HepG2 (cell line): Measurements from ENCODE around the gene LTB4R2. TPM values are rescaled to one million over a fixed set of nuclear protein-coding genes. Genes with fewer than 3 reads are reported as not detected.

Source experiments
- ARHGAP35 ChIP-seq: sonication (generic); formaldehyde crosslinking; IDR thresholded peaks from 2 replicates; pipeline ENCODE4 v1.9.0; 2022; ENCODE audit warnings: mild to moderate bottlenecking, inconsistent platforms, moderate library complexity, missing genetic modification reagents, borderline replicate concordance
- ASH2L ChIP-seq: fragments of 300-600, 200-600 bp; sonication (generic); IDR thresholded peaks from 2 replicates; pipeline ENCODE4 v1.7.0; 2017; ENCODE audit warnings: low read depth, mild to moderate bottlenecking, moderate library complexity, mixed read lengths, low read length; ENCODE audit not compliant: insufficient read length
- ATM ChIP-seq: fragments of 450-650 bp; IDR thresholded peaks from 2 replicates; pipeline ENCODE4 v1.7.1; 2017; ENCODE audit warnings: mild to moderate bottlenecking, borderline replicate concordance
- ELK4 ChIP-seq: sonication (generic); formaldehyde crosslinking; IDR thresholded peaks from 2 replicates; pipeline ENCODE4 v1.9.0; 2021; ENCODE audit warnings: missing genetic modification reagents, borderline replicate concordance
- GTF2F1 ChIP-seq: fragments of 150-350 bp; IDR thresholded peaks from 2 replicates; pipeline ENCODE4 v1.6.1; 2014; ENCODE audit warnings: low read length
- IKZF1 ChIP-seq: fragments of 450-650 bp; IDR thresholded peaks from 2 replicates; pipeline ENCODE4 v1.7.1; 2016
- JDP2 ChIP-seq: sonication (generic); formaldehyde crosslinking; IDR thresholded peaks from 2 replicates; pipeline ENCODE4 v1.8.1; 2022; ENCODE audit warnings: missing genetic modification reagents, borderline replicate concordance
- SMC3 ChIP-seq: IDR thresholded peaks from 2 replicates; pipeline ENCODE4 v1.6.1; 2011; ENCODE audit warnings: low read length, improper control_type of control experiment
- SNAI1 ChIP-seq: sonication (generic); formaldehyde crosslinking; IDR thresholded peaks from 2 replicates; pipeline ENCODE4 v1.5.0; 2020; ENCODE audit warnings: mild to moderate bottlenecking, missing genetic modification reagents, borderline replicate concordance
- SNRNP70 ChIP-seq: fragments of 200-400 bp; formaldehyde crosslinking; IDR thresholded peaks from 2 replicates; pipeline ENCODE4 v1.6.1; 2017; ENCODE audit warnings: mild to moderate bottlenecking, low read depth, low read length, moderate library complexity
- SOX6 ChIP-seq, 2 experiments: fragments of 450-650 bp in 1 of 2; sonication (generic) in 1 of 2; formaldehyde crosslinking in 1 of 2; IDR thresholded peaks; 2 replicates each; pipeline versions ENCODE4 v1.4.0 to v1.6.1; 2017 to 2020; ENCODE audit warnings: antibody characterized with exemption in 1 of 2, mild to moderate bottlenecking in 1 of 2, missing genetic modification reagents in 1 of 2
- ZBTB14 ChIP-seq: sonication (generic); formaldehyde crosslinking; IDR thresholded peaks from 2 replicates; pipeline ENCODE4 v1.4.0; 2020; ENCODE audit warnings: missing genetic modification reagents
- ZFP82 ChIP-seq: sonication (generic); formaldehyde crosslinking; IDR thresholded peaks from 2 replicates; pipeline ENCODE4 v1.5.1; 2020; ENCODE audit warnings: mild to moderate bottlenecking, missing genetic modification reagents, borderline replicate concordance
- ZNF263 ChIP-seq: sonication (generic); formaldehyde crosslinking; IDR thresholded peaks from 2 replicates; pipeline ENCODE4 v1.4.0; 2020; ENCODE audit warnings: missing genetic modification reagents
- ZNF382 ChIP-seq: sonication (generic); formaldehyde crosslinking; IDR thresholded peaks from 2 replicates; pipeline ENCODE4 v1.5.0; 2020; ENCODE audit warnings: missing genetic modification reagents, mild to moderate bottlenecking, borderline replicate concordance
- ZNF768 ChIP-seq: sonication (generic); formaldehyde crosslinking; IDR thresholded peaks from 2 replicates; pipeline ENCODE4 v1.4.0; 2020; ENCODE audit warnings: missing genetic modification reagents
- ZNF777 ChIP-seq: sonication (generic); formaldehyde crosslinking; IDR thresholded peaks from 2 replicates; pipeline ENCODE4 v1.4.0; 2020; ENCODE audit warnings: missing genetic modification reagents
- ZNF781 ChIP-seq: sonication (generic); formaldehyde crosslinking; IDR thresholded peaks from 2 replicates; pipeline ENCODE4 v1.5.1; 2020; ENCODE audit warnings: borderline replicate concordance, mild to moderate bottlenecking, missing genetic modification reagents; ENCODE audit errors: not compliant biosample characterization
- polyA plus RNA-seq, 8 experiments: library from polyadenylated mRNA; depleted of rRNA in 3 of 8; stranded (reverse) in 7 of 8; unstranded in 1 of 8; fragments of >200 nt; fragmentation: Illumina TruSeq in 4 of 8; extraction: Trizol in 4 of 8; gene quantifications; 2 replicates each; pipeline versions ENCODE4 v1.2.1 to v1.2.3, GENCODE V29; 2011 to 2016; ENCODE audit warnings: low read depth in 4 of 8, missing spikeins in 1 of 8, mixed read lengths in 1 of 8; ENCODE audit not compliant: insufficient read depth in 1 of 8
- total RNA-seq, 5 experiments: library from RNA; depleted of rRNA; stranded (reverse); fragments of >200 nt; fragmentation: Illumina TruSeq; extraction: Trizol; gene quantifications; 2 replicates each; pipeline ENCODE4 v1.2.3, GENCODE V29; 2016; ENCODE audit warnings: low read depth in 1 of 5
- TF ChIP-seq, protein P1 (sequence below): sonication (generic); formaldehyde crosslinking; IDR thresholded peaks from 2 replicates; pipeline ENCODE4 v1.5.0; 2020; ENCODE audit warnings: missing genetic modification reagents
- TF ChIP-seq, protein P2 (sequence below): sonication (generic); formaldehyde crosslinking; IDR thresholded peaks from 2 replicates; pipeline ENCODE4 v1.5.1; 2020; ENCODE audit warnings: mild to moderate bottlenecking, missing genetic modification reagents, moderate library complexity

LTB4R2 gene
- total and polyA plus RNA-seq, 2 of the 13 experiments (the other 11 are each of a cell fraction or from before 2014, with no cell fraction given), result 3.9 to 6.9 TPM

DNA sequence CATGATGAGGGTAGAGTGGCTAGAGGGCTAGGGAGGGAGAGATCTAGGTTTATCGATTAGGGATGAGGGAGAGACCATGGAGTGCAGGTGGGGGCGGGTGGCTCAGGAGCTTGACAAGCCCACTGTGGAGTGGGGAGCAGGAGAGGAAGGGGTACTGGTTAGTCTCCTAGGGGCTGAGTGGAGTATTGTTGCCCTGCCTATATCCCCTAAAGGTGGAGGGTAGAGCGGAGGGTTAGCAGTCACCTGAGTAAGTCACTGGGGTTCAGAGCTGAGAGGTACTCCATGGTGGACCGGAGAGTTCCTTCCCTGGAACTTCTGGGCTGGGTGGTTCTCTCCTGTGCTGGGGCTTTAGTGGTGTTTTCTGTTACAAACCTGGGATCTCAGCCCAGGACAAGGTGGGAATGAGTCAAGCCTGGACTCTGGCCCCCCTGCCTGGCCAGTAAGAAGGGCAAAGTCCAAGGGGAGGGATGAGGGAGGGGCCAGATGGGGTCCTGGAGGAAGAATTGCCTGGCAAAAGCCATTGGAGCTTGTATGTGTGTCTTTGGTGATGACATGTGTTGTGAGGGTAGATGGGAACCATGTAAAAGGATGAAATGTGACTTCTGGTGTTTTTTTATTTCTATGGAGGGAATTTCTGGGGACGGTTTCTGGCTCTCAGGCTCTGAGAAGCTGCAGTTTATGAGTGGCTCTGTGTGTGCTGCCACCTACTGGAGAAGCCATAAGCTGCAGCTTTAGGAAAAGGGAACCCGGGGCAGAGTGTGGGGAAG, 2.2 kb upstream of the LTB4R2 start, which contains the start of gene CIDEB (continued):
- TF ChIP-seq ZBTB14 (CRISPR knock-in tag) (no peak), ZNF768 (CRISPR knock-in tag) (no peak), ZFP82 (CRISPR knock-in tag) (no peak), ASH2L (peak; percentile 99), ZNF382 (no peak), ELK4 (CRISPR knock-in tag) (no peak), SNRNP70 (no peak), SOX6 (IDR thresholded peaks at IDR 0.05) (no peak), SOX6 (CRISPR knock-in tag; IDR thresholded peaks at IDR 0.05) (peak; percentile 91), ZNF781 (peak; percentile 97), ZNF777 (0 out of 2 replicates have a peak, but pooled peaks have one; percentile 16), SNAI1 (CRISPR knock-in tag) (peak; percentile 91; the same call in 1 of the 2 replicates), IKZF1 (no peak), ARHGAP35 (0 out of 2 replicates have a peak, but pooled peaks have one; percentile 48), GTF2F1 (no peak), JDP2 (CRISPR knock-in tag) (no peak), ATM (no peak; the same call in 1 of the 2 replicates), SMC3 (peak; percentile 75), ZNF263 (peak; percentile 99)
- TF ChIP-seq, protein P1, sequence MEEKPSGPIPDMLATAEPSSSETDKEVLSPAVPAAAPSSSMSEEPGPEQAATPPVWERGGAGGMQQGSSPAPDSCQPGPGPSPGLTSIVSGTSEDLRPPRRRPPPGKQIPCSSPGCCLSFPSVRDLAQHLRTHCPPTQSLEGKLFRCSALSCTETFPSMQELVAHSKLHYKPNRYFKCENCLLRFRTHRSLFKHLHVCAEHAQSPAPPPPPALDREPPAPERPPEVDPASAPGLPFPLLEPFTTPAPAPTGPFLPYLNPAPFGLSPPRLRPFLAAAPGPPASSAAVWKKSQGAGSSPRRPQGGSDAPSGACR (CRISPR knock-in tag), result no peak
- TF ChIP-seq, protein P2, sequence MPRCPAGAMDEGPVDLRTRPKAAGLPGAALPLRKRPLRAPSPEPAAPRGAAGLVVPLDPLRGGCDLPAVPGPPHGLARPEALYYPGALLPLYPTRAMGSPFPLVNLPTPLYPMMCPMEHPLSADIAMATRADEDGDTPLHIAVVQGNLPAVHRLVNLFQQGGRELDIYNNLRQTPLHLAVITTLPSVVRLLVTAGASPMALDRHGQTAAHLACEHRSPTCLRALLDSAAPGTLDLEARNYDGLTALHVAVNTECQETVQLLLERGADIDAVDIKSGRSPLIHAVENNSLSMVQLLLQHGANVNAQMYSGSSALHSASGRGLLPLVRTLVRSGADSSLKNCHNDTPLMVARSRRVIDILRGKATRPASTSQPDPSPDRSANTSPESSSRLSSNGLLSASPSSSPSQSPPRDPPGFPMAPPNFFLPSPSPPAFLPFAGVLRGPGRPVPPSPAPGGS (CRISPR knock-in tag), result peak; percentile 78
